Endothelial cell of umbilical vein (primary cell): ENCODE results near the gene AFDN.

Experiments used
- EZH2 ChIP-seq: IDR thresholded peaks from 2 replicates; pipeline ENCODE4 v1.6.1; 2012; ENCODE audit warnings: borderline replicate concordance, low read depth, mild to moderate bottlenecking, moderate library complexity, low read length, inconsistent platforms; ENCODE audit not compliant: severe bottlenecking
- GATA2 ChIP-seq: IDR thresholded peaks from 2 replicates; pipeline ENCODE4 v1.7.0; 2011; ENCODE audit warnings: low read depth, mild to moderate bottlenecking, moderate library complexity, mixed read lengths, low read length; ENCODE audit not compliant: insufficient read length, insufficient read depth
- POLR2A ChIP-seq: IDR thresholded peaks from 2 replicates; pipeline ENCODE4 v1.6.1; 2012; ENCODE audit warnings: low read depth, mild to moderate bottlenecking, control low read depth, low read length

- TF ChIP-seq POLR2A (no peak), EZH2 (peak; percentile 78), GATA2 (no peak)
Measured at GRCh38 chr6:167796192-167796981, 30.3 kb upstream of the AFDN start.
